ENCODE results near the gene SNRPD2. TPM values are rescaled to one million over a fixed set of nuclear protein-coding genes. Genes with fewer than 3 reads are reported as not detected.
A peak's percentile ranks its signal among the peaks of the same experiment; 100 is the strongest.

SNRPD2 gene
- total RNA-seq, 6 experiments from 2014 or later = 79.7 to 92.5 (median 88.2) TPM

DNA sequence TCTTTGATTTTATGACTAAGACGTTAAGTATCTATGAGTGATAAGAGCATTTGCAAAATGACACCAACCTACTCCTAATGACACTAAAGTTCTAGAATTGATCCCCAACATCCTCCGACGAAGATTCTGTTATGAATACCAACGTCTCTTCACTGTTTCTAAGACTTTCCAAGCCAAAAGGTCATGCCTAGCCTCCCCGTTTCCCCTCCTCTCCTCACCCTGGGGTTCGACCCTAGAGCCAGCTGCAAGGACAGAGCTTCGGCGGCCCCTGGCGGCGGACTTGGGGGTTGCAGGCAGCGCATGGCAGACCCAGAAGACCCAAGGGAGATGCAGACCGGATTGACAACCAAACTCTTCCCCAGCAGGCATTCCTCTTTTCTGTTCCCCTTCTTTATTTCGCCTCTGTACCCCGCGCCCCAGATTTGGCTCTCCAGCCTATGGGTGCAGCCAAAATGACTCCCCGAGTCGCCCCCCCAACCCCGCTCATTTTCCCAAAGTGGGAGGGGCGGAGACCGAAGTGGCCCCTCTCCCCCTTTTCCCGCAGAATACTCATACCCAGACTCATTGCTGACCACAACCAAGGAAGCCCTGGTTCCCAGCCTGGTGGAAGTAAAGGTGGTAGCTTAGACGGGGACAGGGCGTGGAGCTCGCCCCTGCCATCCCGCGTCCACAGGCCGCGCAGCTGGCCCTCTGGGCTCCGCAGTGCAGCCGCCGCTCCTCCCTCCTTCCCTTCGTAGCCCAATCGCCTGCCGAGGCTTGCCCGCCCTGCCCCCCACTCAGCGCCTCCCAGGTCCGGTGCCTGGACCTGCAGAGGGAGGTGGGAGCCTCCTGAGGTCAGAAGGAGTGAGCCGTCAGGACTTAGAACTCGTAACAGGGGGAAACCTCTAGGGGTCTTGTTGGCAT, 48.5 kb downstream of the SNRPD2 start:
- DNase-seq (peak; percentile 84 to 86 (median 86)), ATAC-seq (peak; percentile 58 to 65 (median 64))
- no peaks in the 10 kb centered on the region for H3K36me3 ChIP-seq
- no peaks in the 10 kb centered on the region for H3K9me3 ChIP-seq
- TF ChIP-seq, protein P1, sequence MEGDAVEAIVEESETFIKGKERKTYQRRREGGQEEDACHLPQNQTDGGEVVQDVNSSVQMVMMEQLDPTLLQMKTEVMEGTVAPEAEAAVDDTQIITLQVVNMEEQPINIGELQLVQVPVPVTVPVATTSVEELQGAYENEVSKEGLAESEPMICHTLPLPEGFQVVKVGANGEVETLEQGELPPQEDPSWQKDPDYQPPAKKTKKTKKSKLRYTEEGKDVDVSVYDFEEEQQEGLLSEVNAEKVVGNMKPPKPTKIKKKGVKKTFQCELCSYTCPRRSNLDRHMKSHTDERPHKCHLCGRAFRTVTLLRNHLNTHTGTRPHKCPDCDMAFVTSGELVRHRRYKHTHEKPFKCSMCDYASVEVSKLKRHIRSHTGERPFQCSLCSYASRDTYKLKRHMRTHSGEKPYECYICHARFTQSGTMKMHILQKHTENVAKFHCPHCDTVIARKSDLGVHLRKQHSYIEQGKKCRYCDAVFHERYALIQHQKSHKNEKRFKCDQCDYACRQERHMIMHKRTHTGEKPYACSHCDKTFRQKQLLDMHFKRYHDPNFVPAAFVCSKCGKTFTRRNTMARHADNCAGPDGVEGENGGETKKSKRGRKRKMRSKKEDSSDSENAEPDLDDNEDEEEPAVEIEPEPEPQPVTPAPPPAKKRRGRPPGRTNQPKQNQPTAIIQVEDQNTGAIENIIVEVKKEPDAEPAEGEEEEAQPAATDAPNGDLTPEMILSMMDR (IDR thresholded peaks at IDR 0.05) = peak; percentile 95 to 98 (median 96)
- no peak for TF ChIP-seq POLR2A (IDR thresholded peaks at IDR 0.05)
- 4% methylated on average over 23 of the region's 39 CpGs for WGBS (ENCODE audit: insufficient coverage, low coverage, low lambda C conversion rate, missing lambda C conversion rate)
- H3K27ac ChIP-seq = peak overlapping the region in 1 of 3 donors; percentile 55
- H3K4me1 ChIP-seq = peaks cover 0 to 27% (median 15%) of the 10 kb centered on the region in 4 donors
- peaks cover 0 to 4% of the 10 kb centered on the region in 2 donors for H3K27me3 ChIP-seq
- intact Hi-C loops (cut with DNase I) = loop anchor here (5.0 to 10.0 kb wide), 3 partner anchors 36 to 118 kb away; partner anchors contain the start of gene GPR4 (in 1 of the 2)
- H3K4me3 ChIP-seq = peak overlapping the region in 1 of 3 donors; percentile 12

DNA sequence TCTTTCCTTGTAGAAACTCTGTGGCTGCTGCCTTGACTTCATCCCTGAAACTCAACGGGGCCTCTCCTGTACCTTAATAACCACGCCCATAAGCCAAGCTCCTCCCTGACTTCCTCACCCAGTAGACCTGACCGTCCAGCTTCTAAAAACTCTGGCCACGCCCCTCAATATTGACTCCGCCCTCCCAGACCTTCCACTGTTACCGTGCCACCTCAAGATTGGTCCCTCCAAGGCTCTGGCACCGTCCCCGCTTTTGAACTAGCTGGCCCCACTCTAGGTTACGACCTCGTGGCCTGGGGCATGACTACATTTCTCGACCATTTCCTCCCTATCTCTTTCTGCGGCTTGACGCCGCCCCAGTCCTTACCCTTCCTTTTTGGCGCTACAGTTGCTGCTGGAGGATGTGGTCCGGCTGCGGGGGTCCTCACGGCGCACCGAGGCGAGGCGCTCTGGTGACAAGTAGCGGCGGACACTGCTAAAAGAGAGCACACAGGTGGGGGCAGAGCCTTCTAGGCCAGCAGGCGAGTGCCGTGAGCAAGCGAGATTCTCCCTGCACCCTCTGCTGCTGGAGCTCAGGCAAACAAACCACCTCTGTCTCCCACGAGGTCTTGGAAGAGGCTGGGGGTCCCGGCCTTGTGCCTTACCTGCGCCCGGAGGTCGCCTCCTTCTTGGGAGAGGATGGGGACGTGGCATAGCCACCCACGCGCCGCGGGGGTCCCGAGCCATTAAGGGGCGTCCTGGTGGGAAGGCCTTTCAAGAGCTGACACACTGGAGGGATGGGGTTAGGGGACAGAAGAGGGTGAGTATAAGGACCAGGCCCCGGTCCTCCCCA, 50.3 kb downstream of the SNRPD2 start:
- intact Hi-C loops (cut with DNase I) = loop anchor here (5.0 to 10.0 kb wide), 3 partner anchors 34 to 117 kb away; partner anchors contain the start of gene GPR4 (in 1 of the 2)

DNA sequence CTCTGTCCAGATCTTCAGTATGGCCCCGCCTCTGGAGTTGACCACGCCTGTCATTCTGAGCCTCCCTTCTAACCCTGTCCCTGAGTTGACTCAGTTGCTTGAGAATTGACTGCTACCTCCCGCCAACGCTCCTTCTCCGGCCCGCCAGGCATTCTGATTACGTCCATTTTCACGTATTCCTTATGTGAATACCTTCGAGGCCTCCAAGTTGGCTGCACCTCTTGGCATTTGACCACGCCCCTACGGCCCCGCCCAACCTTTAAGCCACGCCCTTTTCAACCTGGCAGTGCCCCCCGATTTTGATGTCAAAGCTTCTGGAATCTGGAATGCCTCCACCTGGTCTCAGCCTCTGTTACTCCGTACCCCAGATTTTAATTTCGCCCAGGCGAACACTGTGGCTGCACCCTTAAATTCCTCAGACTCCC, 50.9 kb downstream of the SNRPD2 start:
- no peaks in the 10 kb centered on the region for H3K9me3 ChIP-seq
- no peak for ATAC-seq
- no peaks in the 10 kb centered on the region for H3K36me3 ChIP-seq
- TF ChIP-seq, protein P1 (IDR thresholded peaks at IDR 0.05) = no peak
- DNase-seq = no peak
- peaks cover 0 to 27% (median 15%) of the 10 kb centered on the region in 4 donors for H3K4me1 ChIP-seq
- H3K27me3 ChIP-seq = no peaks in the 10 kb centered on the region
- no peak overlapping the region for H3K27ac ChIP-seq
- no peak overlapping the region for H3K4me3 ChIP-seq
- intact Hi-C loops (cut with DNase I) = loop anchor here (5.0 to 10.0 kb wide), 3 partner anchors 34 to 116 kb away; partner anchors contain the start of gene GPR4 (in 1 of the 2)
- WGBS (ENCODE audit: insufficient coverage, low coverage, low lambda C conversion rate, missing lambda C conversion rate) = 46% methylated on average over 17 of the region's 17 CpGs

More for the DNA sequence above, 50.3 kb downstream of the SNRPD2 start:
- Histone ChIP-seq H3K4me3 (peak overlapping the region; percentile 12 to 42 (median 29)), H3K27me3 (peaks cover 0 to 4% of the 10 kb centered on the region in 2 donors), H3K27ac (peak overlapping the region; percentile 47 to 69 (median 55)), H3K36me3 (no peaks in the 10 kb centered on the region), H3K4me1 (peaks cover 0 to 27% (median 15%) of the 10 kb centered on the region in 4 donors), H3K9me3 (no peaks in the 10 kb centered on the region)
- peak; percentile 66 to 71 (median 70) for ATAC-seq
- TF ChIP-seq POLR2A (IDR thresholded peaks at IDR 0.05) = no peak
- TF ChIP-seq, protein P1 (IDR thresholded peaks at IDR 0.05) = no peak
- peak; percentile 81 to 83 (median 83) for DNase-seq
- 5% methylated on average over 27 of the region's 40 CpGs for WGBS (ENCODE audit: insufficient coverage, low coverage, low lambda C conversion rate, missing lambda C conversion rate)
